Measurements from ENCODE around the gene MYOZ2. TPM values are rescaled to one million over a fixed set of nuclear protein-coding genes. Genes with fewer than 3 reads are reported as not detected.

MYOZ2 gene
- total and polyA plus RNA-seq, 2 of the 4 experiments (the other 2 are of a cell fraction): 0.17 to 0.18 TPM

- no TSS peak for BruUV-seq (replicated peaks)
- no peak for DNase-seq
- ChIA-PET CTCF (no interaction called here), POLR2A (ENCODE audit: unreplicated experiment) (no interaction called here)
- Histone ChIP-seq H3K4ac (ENCODE audit: low read depth, low read length) (no peak overlapping the region), H3K36me3 (ENCODE audit: control insufficient read depth, insufficient read depth, low read length) (no peaks in the 10 kb centered on the region), H4K8ac (ENCODE audit: low read depth in 2 of 2, low read length in 2 of 2) (no peak overlapping the region), H3K4me2 (ENCODE audit: low read depth, low read length) (no peak overlapping the region), H2AK9ac (replicated peaks; ENCODE audit: low read depth, low read length, poor library complexity) (no peak overlapping the region), H3K9me1 (ENCODE audit: insufficient read depth, low read length) (no peaks in the 10 kb centered on the region), H3K4me1 (ENCODE audit: control insufficient read depth, insufficient read depth, low read length) (no peaks in the 10 kb centered on the region), H2BK15ac (ENCODE audit: low read depth, low read length) (no peak overlapping the region), H2AK5ac (ENCODE audit: low read depth, low read length) (no peak overlapping the region), H2BK20ac (ENCODE audit: low read depth, low read length) (no peak overlapping the region), H4K91ac (ENCODE audit: insufficient read depth, low read depth, low read length) (no peak overlapping the region), H3K23ac (ENCODE audit: low read depth, low read length) (no peak overlapping the region), H3K27ac (ENCODE audit: insufficient read depth, low read length) (no peak overlapping the region), H2BK5ac (ENCODE audit: low read depth, low read length, poor library complexity, severe bottlenecking) (no peak overlapping the region), H3K9me3 (ENCODE audit: control insufficient read depth, insufficient read depth, low read length) (no peaks in the 10 kb centered on the region), H3K18ac (ENCODE audit: low read depth, low read length) (no peak overlapping the region), H3K9ac (ENCODE audit: low read depth, low read length) (no peak overlapping the region), H2AFZ (replicated peaks; ENCODE audit: low read length, poor library complexity) (no peak overlapping the region), H3K56ac (ENCODE audit: extremely low read depth, insufficient read depth, low read length) (no peak overlapping the region), H4K5ac (ENCODE audit: low read depth, low read length) (no peak overlapping the region), H3K4me3 (ENCODE audit: insufficient read depth, low read depth, low read length) (no peak overlapping the region), H3K79me1 (ENCODE audit: low read depth in 1 of 2, low read length in 2 of 2) (no peaks in the 10 kb centered on the region), H4K20me1 (ENCODE audit: insufficient read depth, low read length) (no peaks in the 10 kb centered on the region), H3K27me3 (ENCODE audit: control insufficient read depth, insufficient read depth, low read length) (no peaks in the 10 kb centered on the region), H3K14ac (replicated peaks; ENCODE audit: low read depth, low read length) (no peak overlapping the region), H2BK120ac (ENCODE audit: low read depth, low read length) (no peak overlapping the region)
- TF ChIP-seq CTCF (conservative IDR thresholded peaks at IDR 0.05; ENCODE audit: low read depth, low read length) (no peak), RAD21 (IDR thresholded peaks at IDR 0.05; ENCODE audit: low read length) (no peak), MAZ (IDR thresholded peaks at IDR 0.05; ENCODE audit: borderline replicate concordance, low read depth, low read length) (no peak), RFX5 (IDR thresholded peaks at IDR 0.05; ENCODE audit: low read depth, low read length) (no peak), NFE2L2 (IDR thresholded peaks at IDR 0.05; ENCODE audit: low read depth, low read length) (no peak)
- in situ Hi-C loops (cut with MboI; ENCODE audit: low sequenced_read_pairs): no loop called here
- dilution Hi-C loops (cut with HindIII; ENCODE audit: low sequenced_read_pairs, unreplicated experiment): no loop called here
- no peak for ATAC-seq (ENCODE audit: low read depth)
- intact Hi-C loops (cut with micrococcal nuclease): no loop called here
Measured at GRCh38 chr4:119125931-119126330, 9.7 kb upstream of the MYOZ2 start.
